Measurements from ENCODE around the gene NEDD4L.

Gene NEDD4L

DNA sequence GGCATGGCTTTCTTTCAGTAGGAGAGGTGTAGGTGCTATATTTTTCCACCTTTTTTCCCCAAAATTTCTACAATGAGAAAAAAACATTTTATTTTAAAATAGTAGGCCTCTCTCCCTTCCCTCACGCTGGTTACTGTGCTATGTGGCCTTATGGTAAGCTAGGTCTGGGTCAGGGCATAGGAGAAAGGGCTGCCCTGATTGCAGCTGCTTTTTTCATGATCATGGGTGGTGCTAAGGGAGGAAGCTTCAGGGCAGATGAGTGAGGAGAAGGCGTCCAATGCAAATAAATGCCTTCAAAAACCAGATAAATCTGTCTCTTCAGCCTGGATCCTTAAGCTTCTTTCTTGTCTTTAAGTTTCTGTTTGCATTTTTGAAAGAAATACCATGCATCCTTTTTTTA lies 338.4 kb downstream of the NEDD4L start:
- DNase-seq: no peak

DNA sequence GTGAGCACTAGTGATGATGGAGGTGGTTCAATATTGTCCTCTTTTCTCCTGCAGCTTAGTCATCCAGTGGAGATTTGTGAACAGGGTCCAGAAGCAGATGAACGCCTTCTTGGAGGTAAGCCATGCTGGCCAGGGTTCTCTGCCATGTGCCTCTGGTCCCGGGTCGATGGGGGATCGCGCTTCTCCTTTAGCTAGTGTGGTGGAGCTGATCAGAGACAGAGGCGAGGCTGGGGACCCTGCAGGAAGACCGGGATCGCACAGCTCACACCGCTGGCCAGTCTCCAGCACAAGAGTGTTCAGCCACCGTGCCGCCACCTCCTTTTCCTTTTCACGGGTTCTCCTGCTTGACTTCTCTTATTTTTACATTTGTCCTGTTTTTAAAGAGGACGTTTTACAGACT lies 341.4 kb downstream of the NEDD4L start:
- DNase-seq: no peak

DNA sequence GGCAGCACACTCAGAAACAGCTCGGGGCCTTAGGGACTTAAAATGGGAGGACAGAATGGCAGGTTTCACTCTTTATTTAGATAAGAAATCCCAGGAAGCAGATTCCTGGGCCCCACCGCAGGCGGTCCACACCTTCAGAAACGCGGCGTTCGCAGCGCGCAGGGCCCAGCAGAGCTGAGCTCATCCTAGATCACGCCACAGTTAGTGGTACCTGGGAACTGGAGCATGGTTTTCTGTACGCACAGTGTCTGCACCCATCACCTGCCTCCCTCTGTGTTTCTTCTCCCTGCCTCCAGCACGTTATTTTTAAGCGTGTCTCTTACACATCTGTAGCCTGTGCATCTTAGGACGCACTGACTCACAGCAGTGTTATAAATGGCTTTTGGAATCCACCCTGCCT lies 342.8 kb downstream of the NEDD4L start:
- DNase-seq: no peak

- no peak for DNase-seq
Observed at GRCh38 chr18:58387716-58388115, 343.7 kb downstream of the NEDD4L start.

- DNase-seq: no peak
Observed at GRCh38 chr18:58388736-58389135, 344.7 kb downstream of the NEDD4L start.

DNA sequence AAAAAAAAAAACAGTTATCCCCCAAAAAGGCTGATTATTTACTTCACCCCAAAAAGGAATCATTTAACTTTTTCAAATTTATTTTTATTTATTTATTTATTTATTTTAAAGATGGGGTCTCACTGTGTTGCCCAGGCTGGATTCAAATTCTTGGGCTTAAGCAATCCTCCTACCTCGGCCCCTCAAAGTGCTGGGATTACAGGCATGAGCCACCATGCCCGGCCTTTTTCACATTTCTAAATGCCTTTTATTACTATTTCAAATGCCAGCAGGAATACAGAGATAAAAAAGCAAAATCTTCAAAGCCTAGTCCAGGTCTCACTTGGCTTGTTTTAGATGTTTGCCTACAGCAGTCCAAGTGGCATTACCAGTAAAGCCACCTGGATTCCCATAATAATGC lies 345.7 kb downstream of the NEDD4L start:
- DNase-seq: no peak

DNA sequence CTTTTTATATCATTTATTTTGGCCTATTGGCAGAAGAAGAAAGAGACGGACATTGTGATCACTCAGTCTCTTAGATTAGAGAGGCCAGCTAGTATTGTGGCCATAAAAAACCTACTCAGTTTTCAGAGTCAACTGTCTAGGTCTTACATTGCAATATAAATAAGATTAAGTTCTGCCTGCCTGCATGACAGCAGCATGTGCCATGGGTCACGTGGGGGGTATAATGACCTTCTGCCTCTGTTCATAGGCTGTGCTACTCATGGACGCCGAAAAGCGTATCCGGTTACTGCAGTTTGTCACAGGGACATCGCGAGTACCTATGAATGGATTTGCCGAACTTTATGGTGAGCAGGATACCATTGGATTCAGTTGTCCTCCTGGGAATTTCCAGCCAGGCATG lies 346.4 kb downstream of the NEDD4L start:
- DNase-seq: no peak

- no peak for DNase-seq
Observed at GRCh38 chr18:58391231-58391825, 347.3 kb downstream of the NEDD4L start.

- DNase-seq: peak; percentile 9
Observed at GRCh38 chr18:58391932-58392323, 347.9 kb downstream of the NEDD4L start.

- peak; percentile 23 for DNase-seq
Observed at GRCh38 chr18:58392324-58393000, 348.4 kb downstream of the NEDD4L start.

DNA sequence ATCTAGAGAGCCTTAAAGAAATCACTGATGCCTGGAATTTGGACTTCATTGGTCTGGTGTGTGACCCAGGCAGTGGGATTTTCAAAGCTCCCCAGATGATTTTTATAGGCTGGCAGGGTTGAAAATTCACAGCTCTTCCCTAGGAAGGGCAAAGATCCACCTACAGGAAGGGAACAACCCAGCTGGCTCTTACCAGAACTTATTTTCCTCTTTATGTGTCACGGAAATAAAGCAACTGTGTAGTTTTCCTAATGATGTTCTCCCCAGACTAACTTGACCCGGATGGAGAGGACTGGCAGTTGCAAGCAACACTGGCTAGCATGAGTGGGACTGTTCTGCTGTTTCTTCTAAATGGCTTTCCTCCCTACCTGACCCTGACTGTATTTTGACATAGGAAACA lies 349.3 kb downstream of the NEDD4L start:
- DNase-seq: no peak

GRCh38 chr18:58394046-58394445 lies 350.0 kb downstream of the NEDD4L start:
- no peak for DNase-seq

DNA sequence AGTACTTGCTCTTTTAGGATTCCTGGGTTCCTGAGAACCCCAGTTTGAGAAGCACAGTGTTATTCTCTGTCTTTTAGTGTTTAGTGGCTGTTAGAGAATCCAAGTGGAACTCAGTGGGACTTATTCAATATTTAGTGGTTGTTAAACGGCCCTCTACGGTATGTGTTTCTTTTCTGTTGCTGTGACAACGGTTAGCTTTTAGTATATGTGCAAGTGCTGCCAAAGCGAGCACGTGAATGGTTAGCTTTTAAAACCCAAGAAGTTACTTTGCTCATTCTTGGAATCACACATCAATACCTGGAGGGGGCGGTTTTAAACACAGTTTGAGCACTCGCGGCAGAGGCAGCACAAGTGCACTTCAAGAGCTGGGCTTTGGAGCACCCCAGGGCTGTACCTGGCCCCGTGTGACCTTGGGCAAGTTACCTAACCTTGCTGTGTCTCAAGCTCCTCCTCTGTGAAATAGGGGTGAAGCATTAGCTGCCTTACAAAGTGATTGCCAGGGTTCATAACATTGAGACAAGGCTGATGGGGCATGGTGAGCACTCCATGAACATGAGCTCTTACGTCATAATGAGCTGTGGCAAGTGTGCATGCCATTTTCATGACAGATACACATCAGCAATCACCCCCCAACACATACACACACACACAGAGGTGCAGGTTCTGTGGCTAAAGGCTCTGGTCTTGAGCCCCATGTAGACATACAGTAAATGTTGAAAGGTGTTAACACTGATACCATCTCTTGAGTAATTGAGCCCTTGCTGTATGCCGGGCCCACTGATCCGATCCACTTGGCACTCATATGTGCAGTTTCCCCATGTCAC lies 350.8 kb downstream of the NEDD4L start:
- peak; percentile 14 for DNase-seq

DNA sequence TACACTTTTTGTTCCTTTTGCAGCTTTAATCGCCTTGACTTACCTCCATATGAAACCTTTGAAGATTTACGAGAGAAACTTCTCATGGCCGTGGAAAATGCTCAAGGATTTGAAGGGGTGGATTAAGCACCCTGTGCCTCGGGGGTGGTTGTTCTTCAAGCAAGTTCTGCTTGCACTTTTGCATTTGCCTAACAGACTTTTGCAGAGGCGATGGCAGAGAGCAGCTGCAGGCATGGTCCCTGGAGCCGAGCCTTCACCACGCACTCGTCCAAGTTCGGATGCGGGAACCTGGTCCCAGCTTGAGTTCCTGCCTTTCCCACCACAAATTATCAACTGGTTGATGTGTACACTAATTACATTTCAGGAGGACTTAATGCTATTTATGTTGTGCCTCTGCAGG lies 352.1 kb downstream of the NEDD4L start:
- DNase-seq: no peak

DNA sequence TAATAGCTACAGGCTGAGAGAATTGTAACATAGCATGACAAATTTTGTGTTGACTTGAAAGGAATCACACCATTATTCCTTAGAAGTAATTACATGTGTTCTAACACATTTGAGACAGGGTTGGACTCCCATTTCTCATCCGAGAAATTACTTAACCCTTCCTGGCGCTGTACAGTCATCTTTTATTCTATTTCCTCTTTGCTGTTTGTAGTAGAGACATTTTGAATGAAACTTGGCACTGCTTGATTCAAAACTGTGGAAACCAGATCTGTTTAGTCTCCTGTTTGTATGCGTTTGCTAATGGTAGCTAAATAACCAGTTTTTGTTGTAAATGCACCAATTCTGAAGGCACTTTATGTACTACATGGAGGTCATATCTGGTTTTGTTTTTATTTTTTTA lies 352.9 kb downstream of the NEDD4L start:
- no peak for DNase-seq

DNA sequence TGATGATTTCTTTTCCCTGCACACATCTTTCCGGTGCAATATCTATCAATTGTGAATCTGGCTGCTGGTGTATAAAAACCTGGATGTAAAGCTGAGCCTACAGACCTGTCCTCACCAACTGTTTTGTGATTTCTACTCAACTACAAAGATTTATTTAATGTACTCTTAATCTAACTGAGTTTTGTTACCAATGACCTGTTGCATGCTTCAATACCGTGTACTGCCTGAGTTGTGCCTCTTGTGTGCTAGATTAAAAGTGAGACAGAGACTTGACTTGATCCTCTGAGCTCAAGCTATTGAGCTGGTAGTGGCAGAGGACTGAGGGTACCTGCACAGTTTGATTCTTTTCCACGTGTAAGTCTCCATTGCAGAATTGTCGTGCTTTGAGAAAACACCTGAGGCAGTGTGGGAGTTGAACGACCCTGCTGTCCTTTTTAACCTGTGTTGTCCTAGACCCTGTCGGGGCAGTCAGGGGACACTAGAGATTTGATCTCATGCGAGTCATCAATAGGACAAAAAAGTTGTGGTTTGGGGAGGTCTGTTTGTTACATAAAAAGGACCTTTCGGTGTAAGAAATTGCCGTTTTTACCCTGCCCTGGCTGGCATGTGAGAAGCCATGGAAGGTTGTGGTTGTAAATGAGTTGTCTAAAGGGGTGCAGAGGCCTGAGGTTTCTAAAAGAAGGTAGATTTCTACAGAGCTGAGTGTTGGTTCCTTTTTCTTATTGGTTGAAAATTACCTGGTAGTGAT lies 353.5 kb downstream of the NEDD4L start:
- no peak for DNase-seq

DNA sequence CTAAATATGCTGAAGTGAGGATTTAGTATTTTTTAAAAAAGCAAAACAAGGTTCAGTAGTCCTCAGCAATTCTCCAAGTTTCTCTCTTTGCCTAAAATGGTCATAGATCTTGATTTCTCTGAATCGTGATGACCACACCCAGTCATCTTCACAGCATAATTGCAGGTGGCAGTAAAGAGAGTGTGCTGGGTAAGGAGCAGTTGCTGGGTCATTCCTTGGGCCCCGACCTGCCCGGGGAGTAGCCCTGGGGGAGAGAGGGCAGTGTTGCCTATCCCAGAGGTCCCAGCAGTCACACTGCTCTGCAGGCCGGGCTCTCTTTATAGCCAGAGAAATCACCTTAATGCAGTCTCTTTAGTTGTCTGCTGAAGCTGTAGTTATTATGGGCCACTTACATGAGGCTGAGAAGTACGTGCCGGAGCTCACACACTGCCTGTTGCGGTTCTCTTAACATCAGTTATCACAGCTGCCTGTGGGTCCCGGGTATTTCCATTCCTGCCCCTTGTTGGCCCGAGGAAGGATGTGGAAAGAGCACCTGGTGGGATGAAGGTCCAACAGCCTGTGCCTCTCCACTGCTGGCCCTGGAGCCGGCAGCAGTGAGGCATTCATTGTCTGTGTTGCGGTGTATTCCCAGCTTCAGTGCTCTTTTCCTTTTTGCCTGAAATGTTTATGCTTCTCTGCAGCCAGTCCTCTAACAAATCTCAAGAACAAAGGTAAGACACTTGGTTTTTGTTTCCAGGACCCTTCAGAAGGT lies 354.8 kb downstream of the NEDD4L start:
- DNase-seq: no peak

- DNase-seq: peak; percentile 50
Observed at GRCh38 chr18:58400331-58400870, 356.4 kb downstream of the NEDD4L start.

DNA sequence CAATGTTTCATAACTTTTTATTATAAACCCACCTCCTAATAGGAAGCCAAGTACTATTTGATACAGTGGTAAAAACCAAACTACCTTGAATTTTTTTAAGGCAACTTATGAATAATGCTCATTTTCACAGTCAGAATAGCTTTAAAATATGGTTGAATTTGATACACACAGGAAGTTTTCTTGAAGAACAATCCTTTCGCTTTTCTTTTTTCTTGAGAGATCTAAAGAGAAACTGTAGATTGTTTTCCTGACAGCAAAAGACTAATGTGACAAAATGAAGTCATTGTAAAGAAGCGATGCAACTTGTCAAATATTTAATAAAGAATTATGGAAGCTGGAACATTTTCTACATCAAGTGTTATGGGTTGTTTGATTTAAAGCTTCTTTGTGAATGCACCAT lies 357.2 kb downstream of the NEDD4L start:
- no peak for DNase-seq

- peak; percentile 79 for DNase-seq
Observed at GRCh38 chr18:58402247-58402646, 358.2 kb downstream of the NEDD4L start.

GRCh38 chr18:58402951-58403702 lies 359.1 kb downstream of the NEDD4L start:
- DNase-seq: no peak
